Calu3 (cell line): ENCODE measurements around the gene MYBPC2. TPM values are rescaled to one million over a fixed set of nuclear protein-coding genes. Genes with fewer than 3 reads are reported as not detected.

Experiments
- BruUV-seq: library from RNA; stranded (reverse); fragments of 400-500 nt; replicated peaks from 2 replicates; lab custom pipeline; 2021; lab: Mats Ljungman, UMichigan
- CTCF ChIA-PET: fragments of 300-600 bp; sonication (Branson Sonifier 250); formaldehyde crosslinking; loops from one replicate; lab custom pipeline; 2022; ENCODE audit warnings: antibody characterized with exemption; lab: Charles Lee
- DNase-seq: peaks from one replicate; pipeline ENCODE4 v3.0.0; 2022
- H3K27ac Mint-ChIP-seq: one replicate; pipeline ENCODE4 v1.8.0; 2022; ENCODE audit warnings: mixed read lengths; ENCODE audit not compliant: unreplicated experiment
- H3K27me3 Mint-ChIP-seq: one replicate; pipeline ENCODE4 v1.8.0; 2022; ENCODE audit warnings: mixed read lengths; ENCODE audit not compliant: unreplicated experiment
- H3K36me3 Mint-ChIP-seq: one replicate; pipeline ENCODE4 v1.8.0; 2022; ENCODE audit warnings: mild to moderate bottlenecking, moderate library complexity, mixed read lengths; ENCODE audit not compliant: insufficient read depth, unreplicated experiment
- H3K4me1 Mint-ChIP-seq: one replicate; pipeline ENCODE4 v1.8.0; 2022; ENCODE audit warnings: mild to moderate bottlenecking, low read depth, mixed read lengths; ENCODE audit not compliant: unreplicated experiment
- H3K4me3 Mint-ChIP-seq: one replicate; pipeline ENCODE4 v1.8.0; 2022; ENCODE audit warnings: mild to moderate bottlenecking, low read depth, moderate library complexity, mixed read lengths; ENCODE audit not compliant: unreplicated experiment
- H3K9me3 Mint-ChIP-seq: one replicate; pipeline ENCODE4 v1.8.0; 2022; ENCODE audit warnings: low read depth, mixed read lengths; ENCODE audit not compliant: unreplicated experiment
- intact Hi-C: fragments of 100-400 bp; cut with micrococcal nuclease; formaldehyde crosslinking; loops from one replicate; pipeline ENCODE4 v1.10.0; 2022; ENCODE audit not compliant: unreplicated experiment
- total RNA-seq: library from RNA; stranded (reverse); gene quantifications from 2 replicates; pipeline ENCODE4 v1.2.3, GENCODE V29; 2022
- TF ChIP-seq, protein P1 (sequence below): fragments of 200-600 bp; IDR thresholded peaks from one replicate; pipeline ENCODE4 v1.8.0; 2022; ENCODE audit warnings: antibody characterized with exemption; ENCODE audit not compliant: unreplicated experiment

Gene MYBPC2
- total RNA-seq, 1 experiment from 2014 or later = not detected

DNA sequence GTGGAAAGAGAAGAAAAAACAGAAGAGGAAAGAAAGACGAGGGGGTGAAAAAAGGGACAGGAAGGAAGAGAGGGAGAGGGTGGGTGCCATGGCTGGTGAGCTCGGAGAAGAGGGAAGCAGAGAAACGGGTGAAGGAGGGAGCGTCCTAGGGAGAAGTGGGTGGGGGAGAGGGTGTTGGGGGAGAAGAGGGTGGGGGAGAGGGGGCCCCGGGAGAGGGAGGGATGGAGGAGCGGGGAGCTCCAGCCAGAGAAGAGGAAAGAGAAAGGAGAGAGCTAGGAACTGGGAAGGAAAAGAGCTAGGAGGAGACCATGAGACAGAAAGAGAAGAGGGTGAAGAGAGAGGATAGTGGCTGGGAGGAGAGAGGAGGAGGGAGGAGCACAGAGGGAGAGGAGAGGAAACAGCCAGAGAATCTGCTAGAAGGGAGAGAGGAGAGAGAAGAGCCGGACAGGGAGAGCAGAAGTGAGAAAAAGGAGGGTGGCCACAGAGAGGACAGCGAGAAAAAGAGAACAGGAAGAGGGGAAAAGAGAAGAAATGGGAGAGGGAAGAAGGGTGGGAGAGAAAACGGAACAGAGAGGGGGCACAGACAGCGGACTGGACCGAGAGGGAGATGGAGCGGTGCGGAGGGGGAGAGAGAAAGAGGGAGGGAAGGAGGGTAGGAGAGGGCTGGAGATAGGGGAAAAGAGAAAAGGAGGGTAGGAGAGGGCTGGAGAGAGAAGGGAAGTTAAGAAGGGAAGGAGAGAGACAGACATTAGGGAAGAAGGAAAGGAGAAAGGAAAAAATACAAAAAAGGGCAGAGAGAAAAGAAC, 55.9 kb downstream of the MYBPC2 start:
- H3K27me3 Mint-ChIP-seq = peaks cover 22% of the 10 kb centered on the region
- CTCF ChIA-PET = no interaction called here
- intact Hi-C loops = no loop called here

DNA sequence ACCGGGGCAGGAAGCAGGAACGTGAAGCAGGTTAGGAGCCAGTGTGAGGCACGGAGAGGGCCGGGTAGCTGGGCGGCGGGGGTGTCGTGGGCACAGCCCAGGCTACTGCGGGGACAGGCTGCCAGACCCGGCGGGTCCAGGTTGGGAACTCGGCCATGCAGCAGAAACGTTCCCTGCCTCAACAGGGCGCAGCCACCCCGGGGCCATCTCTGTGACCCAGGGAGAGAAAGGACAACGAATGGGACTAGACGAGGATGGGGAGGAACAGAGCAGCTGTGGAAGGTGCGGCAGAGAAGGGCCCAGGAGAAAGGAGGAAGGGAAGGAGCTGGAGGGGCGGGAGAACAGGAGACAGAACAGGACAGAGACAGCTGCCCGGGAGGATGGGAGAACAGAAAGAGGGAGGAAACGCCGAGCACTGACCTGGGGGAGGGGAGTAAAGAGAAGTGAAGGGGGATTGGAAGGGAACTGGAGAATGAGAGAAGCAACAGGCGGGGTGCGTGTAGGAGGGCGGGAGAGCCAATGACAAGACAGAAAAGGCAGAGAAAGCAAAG, 56.8 kb downstream of the MYBPC2 start:
- Mint-ChIP-seq H3K36me3 (peaks cover 23% of the 10 kb centered on the region), H3K27ac (no peak overlapping the region), H3K9me3 (no peaks in the 10 kb centered on the region), H3K4me3 (no peak overlapping the region), H3K4me1 (peaks cover 13% of the 10 kb centered on the region), H3K27me3 (peaks cover 22% of the 10 kb centered on the region)
- no TSS peak for BruUV-seq
- DNase-seq = no peak
- CTCF ChIA-PET = no interaction called here
- TF ChIP-seq, protein P1, sequence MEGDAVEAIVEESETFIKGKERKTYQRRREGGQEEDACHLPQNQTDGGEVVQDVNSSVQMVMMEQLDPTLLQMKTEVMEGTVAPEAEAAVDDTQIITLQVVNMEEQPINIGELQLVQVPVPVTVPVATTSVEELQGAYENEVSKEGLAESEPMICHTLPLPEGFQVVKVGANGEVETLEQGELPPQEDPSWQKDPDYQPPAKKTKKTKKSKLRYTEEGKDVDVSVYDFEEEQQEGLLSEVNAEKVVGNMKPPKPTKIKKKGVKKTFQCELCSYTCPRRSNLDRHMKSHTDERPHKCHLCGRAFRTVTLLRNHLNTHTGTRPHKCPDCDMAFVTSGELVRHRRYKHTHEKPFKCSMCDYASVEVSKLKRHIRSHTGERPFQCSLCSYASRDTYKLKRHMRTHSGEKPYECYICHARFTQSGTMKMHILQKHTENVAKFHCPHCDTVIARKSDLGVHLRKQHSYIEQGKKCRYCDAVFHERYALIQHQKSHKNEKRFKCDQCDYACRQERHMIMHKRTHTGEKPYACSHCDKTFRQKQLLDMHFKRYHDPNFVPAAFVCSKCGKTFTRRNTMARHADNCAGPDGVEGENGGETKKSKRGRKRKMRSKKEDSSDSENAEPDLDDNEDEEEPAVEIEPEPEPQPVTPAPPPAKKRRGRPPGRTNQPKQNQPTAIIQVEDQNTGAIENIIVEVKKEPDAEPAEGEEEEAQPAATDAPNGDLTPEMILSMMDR = no peak
- intact Hi-C loops = no loop called here

More for the DNA sequence above, 55.9 kb downstream of the MYBPC2 start:
- H3K4me1 Mint-ChIP-seq = peaks cover 13% of the 10 kb centered on the region
- no peak for DNase-seq
- TF ChIP-seq, protein P1 = no peak
- BruUV-seq = no TSS peak
- H3K27ac Mint-ChIP-seq = no peak overlapping the region
- no peaks in the 10 kb centered on the region for H3K9me3 Mint-ChIP-seq
- no peak overlapping the region for H3K4me3 Mint-ChIP-seq
- H3K36me3 Mint-ChIP-seq = peaks cover 28% of the 10 kb centered on the region

DNA sequence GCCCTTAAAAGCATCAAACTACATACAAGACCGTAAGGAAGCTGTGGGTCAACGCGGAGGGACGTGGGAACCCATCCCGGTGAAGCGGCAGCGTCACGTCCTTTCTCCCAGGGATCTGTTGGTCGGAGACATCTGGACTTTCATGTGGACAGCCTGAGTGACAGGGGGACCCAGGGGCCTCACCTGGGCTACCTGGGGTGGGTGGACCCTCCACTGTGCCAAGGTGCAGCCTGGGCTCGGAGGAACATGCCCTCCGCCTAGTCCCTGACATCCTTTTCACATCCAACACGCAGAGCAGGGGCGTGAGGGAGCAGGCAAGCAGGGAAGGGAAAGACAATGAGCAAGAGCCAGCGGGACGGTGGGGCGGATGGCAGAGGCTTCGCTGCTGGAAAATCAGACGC, 57.7 kb downstream of the MYBPC2 start:
- Mint-ChIP-seq H3K9me3 (no peaks in the 10 kb centered on the region), H3K27me3 (peaks cover 22% of the 10 kb centered on the region), H3K4me1 (peaks cover 13% of the 10 kb centered on the region), H3K27ac (no peak overlapping the region), H3K4me3 (no peak overlapping the region), H3K36me3 (peaks cover 19% of the 10 kb centered on the region)
- intact Hi-C loops = no loop called here
- no peak for DNase-seq
- BruUV-seq = no TSS peak
- TF ChIP-seq, protein P1 = no peak
- CTCF ChIA-PET = no interaction called here

DNA sequence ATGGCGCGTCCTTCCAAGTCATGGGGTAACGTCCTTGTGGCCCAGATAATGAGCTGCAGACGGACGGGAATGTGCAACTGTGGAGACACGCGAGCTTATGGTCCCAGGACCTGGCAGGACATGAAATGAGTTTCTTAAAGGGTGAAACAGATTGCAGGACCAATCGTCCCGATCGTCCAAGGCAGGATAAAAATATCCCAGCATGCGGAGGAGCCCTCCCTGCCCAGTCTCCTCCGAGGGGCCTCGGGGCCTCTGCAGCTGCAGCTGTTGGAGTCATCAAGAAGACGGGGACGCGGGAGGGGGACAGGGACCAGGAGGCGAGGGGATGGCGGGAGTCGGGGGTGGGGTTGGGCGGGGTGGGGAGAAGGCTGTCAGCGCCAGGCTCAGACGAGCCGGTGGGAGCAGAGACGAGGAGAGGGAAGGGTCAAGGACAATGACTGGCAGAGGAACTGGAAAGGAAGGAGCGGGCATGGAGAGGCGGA, 58.3 kb downstream of the MYBPC2 start:
- no peak overlapping the region for H3K4me3 Mint-ChIP-seq

More for the DNA sequence above, 58.3 kb downstream of the MYBPC2 start:
- TF ChIP-seq, protein P1 = no peak
- Mint-ChIP-seq H3K27me3 (peaks cover 22% of the 10 kb centered on the region), H3K4me1 (peaks cover 13% of the 10 kb centered on the region), H3K27ac (no peak overlapping the region), H3K36me3 (peaks cover 14% of the 10 kb centered on the region), H3K9me3 (no peaks in the 10 kb centered on the region)
- no peak for DNase-seq
- CTCF ChIA-PET = no interaction called here
- intact Hi-C loops = no loop called here
- BruUV-seq = no TSS peak
